Uterus (tissue), 4 donors: ENCODE results near the gene DLG3. TPM values are rescaled to one million over a fixed set of nuclear protein-coding genes. Genes with fewer than 3 reads are reported as not detected.

ENCODE experiments used
- DNase-seq, 2 donors: peaks; one replicate each; pipeline ENCODE4 v3.0.0-alpha.2; 2019 to 2020
- H3K27ac ChIP-seq, 2 donors: fragments of 200-600 bp; sonication (generic); 1 replicate in 1 of 2; 2 replicates in 1 of 2; pipeline ENCODE4 v1.5.1; 2016 to 2018
- H3K27me3 ChIP-seq, 2 donors: fragments of 200-600 bp; sonication (generic); one replicate each; pipeline ENCODE4 v1.5.1; 2018 to 2019; ENCODE audit warnings: control low read depth in 1 of 2
- H3K36me3 ChIP-seq, 2 donors: fragments of 200-600 bp; sonication (generic); one replicate each; pipeline ENCODE4 v1.5.1; 2019; ENCODE audit warnings: control low read depth in 1 of 2
- H3K4me1 ChIP-seq, 2 donors: fragments of 200-600 bp; sonication (generic); one replicate each; pipeline ENCODE4 v1.5.1; 2018 to 2019; ENCODE audit warnings: control low read depth in 1 of 2
- H3K4me3 ChIP-seq, 2 donors: fragments of 200-600 bp; sonication (generic); 1 replicate in 1 of 2; 2 replicates in 1 of 2; pipeline ENCODE4 v1.5.1; 2018 to 2019; ENCODE audit warnings: mild to moderate bottlenecking in 1 of 2
- H3K9me3 ChIP-seq, 2 donors: fragments of 200-600 bp; sonication (generic); one replicate each; pipeline ENCODE4 v1.5.1; 2019; ENCODE audit warnings: control low read depth in 1 of 2
- CTCF ChIP-seq, 4 experiments: fragments of 200-600 bp in 2 of 4; fragments of 450-650 bp in 2 of 4; sonication (generic) in 2 of 4; IDR thresholded peaks; one replicate each; pipeline ENCODE4 v1.5.1; 2016 to 2019; ENCODE audit warnings: antibody characterized with exemption in 4 of 4, mild to moderate bottlenecking in 2 of 4, moderate library complexity in 1 of 4
- POLR2A ChIP-seq, 2 donors: fragments of 450-650 bp; IDR thresholded peaks; one replicate each; pipeline ENCODE4 v1.6.1; 2016; ENCODE audit warnings: antibody characterized with exemption in 2 of 2, mild to moderate bottlenecking in 1 of 2, moderate library complexity in 1 of 2
- intact Hi-C: fragments of 100-400 bp; cut with DNase I; formaldehyde crosslinking; loops from one replicate; pipeline ENCODE4 v1.15.1; 2023; ENCODE audit warnings: low total_unique reads
- total RNA-seq, 4 donors: library from RNA; depleted of rRNA in 3 of 4; stranded (reverse); fragments of >200 nt in 3 of 4; gene quantifications; one replicate each; pipeline versions ENCODE4 v1.1.0 to v1.2.4, GENCODE V29; 2014 to 2023
- donor health status: DM: yes; HTN: yes; CAD: no.

DLG3 gene
- total RNA-seq, 4 donors from 2014 or later, result 4.9 to 72.6 (median 33.5) TPM

- Histone ChIP-seq H3K9me3 (no peaks in the 10 kb centered on the region), H3K36me3 (no peaks in the 10 kb centered on the region), H3K27ac (no peak overlapping the region), H3K4me1 (peaks cover 0 to 6% of the 10 kb centered on the region in 2 donors), H3K4me3 (no peak overlapping the region), H3K27me3 (peaks cover 2 to 14% of the 10 kb centered on the region in 2 donors)
- intact Hi-C loops, result no loop called here
- no peak for DNase-seq
- TF ChIP-seq POLR2A (IDR thresholded peaks at IDR 0.05), result no peak
- no peak for TF ChIP-seq CTCF (IDR thresholded peaks at IDR 0.05)
These were observed 2.0 kb downstream of the DLG3 start for GRCh38 chrX:70446380-70447350.

- Histone ChIP-seq H3K4me3 (no peak overlapping the region), H3K4me1 (peaks cover 0 to 6% of the 10 kb centered on the region in 2 donors), H3K27ac (no peak overlapping the region), H3K36me3 (no peaks in the 10 kb centered on the region), H3K27me3 (peaks cover 0 to 2% of the 10 kb centered on the region in 2 donors), H3K9me3 (no peaks in the 10 kb centered on the region)
- TF ChIP-seq POLR2A (IDR thresholded peaks at IDR 0.05) (no peak), CTCF (IDR thresholded peaks at IDR 0.05) (no peak)
- no peak for DNase-seq
- intact Hi-C loops, result no loop called here
These were observed 4.9 kb downstream of the DLG3 start for GRCh38 chrX:70449457-70449966.

GRCh38 chrX:70452143-70452733 lies 7.6 kb downstream of the DLG3 start:
- no peaks in the 10 kb centered on the region for H3K27me3 ChIP-seq
- TF ChIP-seq CTCF (IDR thresholded peaks at IDR 0.05), result peak; percentile 39 to 65 (median 55)
- TF ChIP-seq POLR2A (IDR thresholded peaks at IDR 0.05), result no peak
- DNase-seq, result peak; percentile 57 to 67
- H3K4me3 ChIP-seq, result peak overlapping the region; percentile 40 to 46
- H3K27ac ChIP-seq, result peak overlapping the region; percentile 70 to 77
- H3K4me1 ChIP-seq, result no peaks in the 10 kb centered on the region
- intact Hi-C loops, result no loop called here
- no peaks in the 10 kb centered on the region for H3K9me3 ChIP-seq
- no peaks in the 10 kb centered on the region for H3K36me3 ChIP-seq

- Histone ChIP-seq H3K27me3 (no peaks in the 10 kb centered on the region), H3K4me1 (no peaks in the 10 kb centered on the region), H3K36me3 (no peaks in the 10 kb centered on the region), H3K27ac (peak overlapping the region; percentile 70 to 77), H3K4me3 (peak overlapping the region in 1 of 2 donors; percentile 46), H3K9me3 (no peaks in the 10 kb centered on the region)
- TF ChIP-seq POLR2A (IDR thresholded peaks at IDR 0.05) (no peak), CTCF (IDR thresholded peaks at IDR 0.05) (no peak)
- intact Hi-C loops, result no loop called here
- DNase-seq, result no peak
These were observed 8.5 kb downstream of the DLG3 start for GRCh38 chrX:70453024-70453618.
